GM10248 (cell line): ENCODE data around the gene MSH3.
"Not testable (repeated sequence)": the region's sequence is repeated elsewhere in the genome, so short reads cannot be mapped to it uniquely, and the experiment has no call there.

Experiments used
- CTCF ChIA-PET: fragments of 300-600 bp; sonication (Branson Sonifier 250); formaldehyde crosslinking; extraction: SDS; loops from one replicate; lab custom pipeline; 2021; ENCODE audit warnings: antibody characterized with exemption; lab: Yijun Ruan, JAX
- POLR2A ChIA-PET: fragments of 350-650 bp; sonication (Branson Sonifier 250); formaldehyde crosslinking; extraction: SDS; loops from one replicate; lab custom pipeline; 2020; ENCODE audit warnings: antibody characterized with exemption; lab: Yijun Ruan, JAX
- DNase-seq: peaks from one replicate; pipeline ENCODE4 v3.0.0; 2012; ENCODE audit errors: extremely low spot score
- CTCF ChIP-seq: IDR thresholded peaks from 2 replicates; pipeline ENCODE4 v1.5.1; 2012; ENCODE audit warnings: mild to moderate bottlenecking, low read depth; ENCODE audit errors: extremely low read depth, missing control alignments, control extremely low read depth

The MSH3 gene

GRCh38 chr5:80867233-80867632 lies 212.8 kb downstream of the MSH3 start:
- ChIA-PET CTCF (interaction anchor here (0.9 to 1.6 kb wide), 3 partner anchors 11 to 315 kb away, joined by 3 to 4 read pairs (median 3); no protein-coding TSS in a partner anchor), POLR2A (no interaction called here)
- DNase-seq: no peak
- no peak for TF ChIP-seq CTCF

- ChIA-PET CTCF (interaction anchor here (1.5 to 1.9 kb wide), 3 partner anchors 8 to 160 kb away, joined by 3 to 7 read pairs (median 3); no protein-coding TSS in a partner anchor), POLR2A (no interaction called here)
- no peak for DNase-seq
- no peak for TF ChIP-seq CTCF
These were observed 216.0 kb downstream of the MSH3 start for GRCh38 chr5:80870442-80870841.

- ChIA-PET POLR2A (no interaction called here), CTCF (interaction anchor here (0.9 to 1.6 kb wide), 3 partner anchors 9 to 18 kb away, joined by 3 to 4 read pairs (median 4); no protein-coding TSS in a partner anchor)
- no peak for TF ChIP-seq CTCF
- DNase-seq: no peak
These were observed 217.1 kb downstream of the MSH3 start for GRCh38 chr5:80871541-80871961.

GRCh38 chr5:80874162-80874561 lies 219.7 kb downstream of the MSH3 start:
- TF ChIP-seq CTCF: no peak
- CTCF ChIA-PET: interaction anchor here (0.8 to 1.1 kb wide), 2 partner anchors 15 to 58 kb away, joined by 3 to 4 read pairs; no protein-coding TSS in a partner anchor
- POLR2A ChIA-PET: no interaction called here
- no peak for DNase-seq

GRCh38 chr5:80877592-80877991 lies 223.1 kb downstream of the MSH3 start:
- ChIA-PET POLR2A (no interaction called here), CTCF (no interaction called here)
- no peak for DNase-seq
- no peak for TF ChIP-seq CTCF

GRCh38 chr5:80881726-80882125 lies 227.3 kb downstream of the MSH3 start:
- POLR2A ChIA-PET: no interaction called here
- CTCF ChIA-PET: interaction anchor here (0.8 to 1.9 kb wide), 3 partner anchors 13 to 62 kb away, joined by 3 to 5 read pairs (median 3); no protein-coding TSS in a partner anchor
- DNase-seq: no peak
- no peak for TF ChIP-seq CTCF

GRCh38 chr5:80883390-80883789 lies 228.9 kb downstream of the MSH3 start:
- DNase-seq, POLR2A ChIA-PET: not testable (repeated sequence)
- CTCF ChIA-PET: interaction anchor here (1.0 to 1.4 kb wide), 3 partner anchors 10 to 24 kb away, joined by 3 to 4 read pairs (median 4); no protein-coding TSS in a partner anchor
